ENCODE measurements around the gene EPHA1. TPM values are rescaled to one million over a fixed set of nuclear protein-coding genes. Genes with fewer than 3 reads are reported as not detected.

Gene EPHA1
- total RNA-seq, 2 donors from 2014 or later, result 0.71 TPM; not detected in 1

DNA sequence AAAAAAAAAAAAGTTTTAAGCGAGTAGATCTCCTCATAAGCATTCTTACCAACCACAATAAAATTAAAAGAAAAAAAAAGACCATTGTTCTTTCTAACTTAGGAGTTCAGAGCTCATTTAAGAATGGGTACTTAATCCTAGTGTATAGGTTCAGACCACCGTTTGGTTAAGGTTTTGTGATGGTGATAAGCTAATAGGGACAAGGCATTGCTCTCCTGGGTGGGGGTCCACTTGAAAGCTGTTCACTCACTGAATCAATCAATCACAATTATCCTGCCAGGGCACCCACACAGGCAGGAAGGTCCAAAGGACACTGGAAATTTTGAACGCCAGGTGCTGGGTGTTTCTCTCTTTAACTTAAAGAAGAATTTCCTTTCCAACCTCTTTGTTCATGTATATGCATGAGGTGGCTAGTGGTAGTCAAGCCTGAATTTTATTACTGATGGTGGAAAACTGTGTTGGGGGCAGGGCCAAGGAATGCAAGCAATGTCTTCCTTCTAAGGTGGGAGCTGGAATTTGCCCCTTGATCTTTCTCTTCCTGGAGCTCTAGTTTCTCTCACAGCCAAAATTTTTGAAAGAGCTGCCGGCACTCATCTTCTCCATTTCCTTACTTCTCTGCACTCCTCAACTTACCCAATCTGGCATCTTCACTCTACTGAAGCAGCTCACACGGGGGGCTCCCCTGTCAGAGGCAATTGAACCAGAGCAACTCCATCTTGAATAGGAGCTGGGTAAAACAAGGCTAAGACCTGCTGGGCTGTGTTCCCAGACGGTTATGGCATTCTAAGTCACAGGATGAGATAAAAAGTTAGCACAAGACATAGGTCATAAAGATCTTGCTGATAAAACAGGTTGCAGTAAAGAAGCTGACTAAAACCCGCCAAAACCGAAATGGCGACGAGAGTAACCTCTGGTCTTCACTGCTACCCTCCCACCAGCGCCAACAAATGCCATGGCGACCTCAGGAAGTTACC lies 38.7 kb downstream of the EPHA1 start:
- no peaks in the 10 kb centered on the region for H3K27me3 ChIP-seq
- peaks cover 0 to 7% of the 10 kb centered on the region in 2 donors for H3K4me1 ChIP-seq
- H3K9me3 ChIP-seq, result no peaks in the 10 kb centered on the region
- TF ChIP-seq, protein P1, sequence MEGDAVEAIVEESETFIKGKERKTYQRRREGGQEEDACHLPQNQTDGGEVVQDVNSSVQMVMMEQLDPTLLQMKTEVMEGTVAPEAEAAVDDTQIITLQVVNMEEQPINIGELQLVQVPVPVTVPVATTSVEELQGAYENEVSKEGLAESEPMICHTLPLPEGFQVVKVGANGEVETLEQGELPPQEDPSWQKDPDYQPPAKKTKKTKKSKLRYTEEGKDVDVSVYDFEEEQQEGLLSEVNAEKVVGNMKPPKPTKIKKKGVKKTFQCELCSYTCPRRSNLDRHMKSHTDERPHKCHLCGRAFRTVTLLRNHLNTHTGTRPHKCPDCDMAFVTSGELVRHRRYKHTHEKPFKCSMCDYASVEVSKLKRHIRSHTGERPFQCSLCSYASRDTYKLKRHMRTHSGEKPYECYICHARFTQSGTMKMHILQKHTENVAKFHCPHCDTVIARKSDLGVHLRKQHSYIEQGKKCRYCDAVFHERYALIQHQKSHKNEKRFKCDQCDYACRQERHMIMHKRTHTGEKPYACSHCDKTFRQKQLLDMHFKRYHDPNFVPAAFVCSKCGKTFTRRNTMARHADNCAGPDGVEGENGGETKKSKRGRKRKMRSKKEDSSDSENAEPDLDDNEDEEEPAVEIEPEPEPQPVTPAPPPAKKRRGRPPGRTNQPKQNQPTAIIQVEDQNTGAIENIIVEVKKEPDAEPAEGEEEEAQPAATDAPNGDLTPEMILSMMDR (IDR thresholded peaks at IDR 0.05), result no peak
- no peak overlapping the region for H3K27ac ChIP-seq
- no peak for DNase-seq (ENCODE audit: low spot score)
- H3K4me3 ChIP-seq, result no peak overlapping the region
- no peaks in the 10 kb centered on the region for H3K36me3 ChIP-seq

DNA sequence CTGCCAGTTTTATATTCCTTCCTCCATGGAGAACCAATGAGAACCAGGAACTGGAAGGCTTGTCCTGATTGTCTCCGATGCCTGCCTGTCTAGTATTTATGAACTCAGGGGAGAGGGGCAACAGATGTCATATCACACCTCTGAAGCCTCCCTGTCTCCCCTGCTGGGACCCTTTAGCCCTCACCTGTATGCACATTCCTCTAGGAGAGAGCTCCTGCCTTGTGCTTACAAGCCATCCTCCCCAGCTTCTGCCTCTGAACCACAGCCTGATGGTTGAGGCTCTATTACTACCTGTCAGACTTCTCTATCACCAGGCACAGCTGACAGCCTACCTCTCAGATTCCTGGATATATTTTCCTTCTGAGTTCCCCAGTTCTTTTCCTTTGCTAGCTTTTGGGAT lies 40.3 kb downstream of the EPHA1 start:
- H3K27me3 ChIP-seq, result peaks cover 0 to 2% of the 10 kb centered on the region in 2 donors
- H3K36me3 ChIP-seq, result no peaks in the 10 kb centered on the region
- DNase-seq (ENCODE audit: low spot score), result no peak
- H3K27ac ChIP-seq, result no peak overlapping the region
- TF ChIP-seq, protein P1 (IDR thresholded peaks at IDR 0.05), result no peak
- no peaks in the 10 kb centered on the region for H3K9me3 ChIP-seq
- H3K4me3 ChIP-seq, result no peak overlapping the region
- H3K4me1 ChIP-seq, result peaks cover 0 to 7% of the 10 kb centered on the region in 2 donors

DNA sequence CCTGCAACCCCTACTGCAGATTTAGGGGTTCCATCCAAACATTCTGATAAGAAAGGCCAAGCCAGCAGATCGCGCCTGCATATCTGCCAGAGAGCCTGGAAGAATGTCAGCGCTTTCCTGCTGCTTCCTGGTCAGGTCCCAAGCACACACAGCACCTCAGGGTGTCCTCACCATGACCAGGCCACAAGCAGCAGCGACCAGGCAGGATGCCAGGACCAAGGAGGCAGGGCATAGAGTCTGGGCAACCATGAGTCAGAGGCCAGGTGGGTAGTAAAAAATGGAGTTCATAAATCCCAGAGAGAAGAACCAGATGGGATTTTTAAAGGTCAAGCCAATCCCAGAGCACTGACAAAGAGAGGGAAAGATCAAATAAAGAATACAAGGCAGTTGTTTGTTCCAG lies 40.7 kb downstream of the EPHA1 start:
- H3K4me1 ChIP-seq, result peaks cover 0 to 7% of the 10 kb centered on the region in 2 donors
- H3K9me3 ChIP-seq, result no peaks in the 10 kb centered on the region
- H3K27me3 ChIP-seq, result peaks cover 0 to 6% of the 10 kb centered on the region in 2 donors
- DNase-seq (ENCODE audit: low spot score), result no peak
- TF ChIP-seq, protein P1 (IDR thresholded peaks at IDR 0.05), result no peak
- H3K4me3 ChIP-seq, result no peak overlapping the region
- no peak overlapping the region for H3K27ac ChIP-seq
- H3K36me3 ChIP-seq, result no peaks in the 10 kb centered on the region

DNA sequence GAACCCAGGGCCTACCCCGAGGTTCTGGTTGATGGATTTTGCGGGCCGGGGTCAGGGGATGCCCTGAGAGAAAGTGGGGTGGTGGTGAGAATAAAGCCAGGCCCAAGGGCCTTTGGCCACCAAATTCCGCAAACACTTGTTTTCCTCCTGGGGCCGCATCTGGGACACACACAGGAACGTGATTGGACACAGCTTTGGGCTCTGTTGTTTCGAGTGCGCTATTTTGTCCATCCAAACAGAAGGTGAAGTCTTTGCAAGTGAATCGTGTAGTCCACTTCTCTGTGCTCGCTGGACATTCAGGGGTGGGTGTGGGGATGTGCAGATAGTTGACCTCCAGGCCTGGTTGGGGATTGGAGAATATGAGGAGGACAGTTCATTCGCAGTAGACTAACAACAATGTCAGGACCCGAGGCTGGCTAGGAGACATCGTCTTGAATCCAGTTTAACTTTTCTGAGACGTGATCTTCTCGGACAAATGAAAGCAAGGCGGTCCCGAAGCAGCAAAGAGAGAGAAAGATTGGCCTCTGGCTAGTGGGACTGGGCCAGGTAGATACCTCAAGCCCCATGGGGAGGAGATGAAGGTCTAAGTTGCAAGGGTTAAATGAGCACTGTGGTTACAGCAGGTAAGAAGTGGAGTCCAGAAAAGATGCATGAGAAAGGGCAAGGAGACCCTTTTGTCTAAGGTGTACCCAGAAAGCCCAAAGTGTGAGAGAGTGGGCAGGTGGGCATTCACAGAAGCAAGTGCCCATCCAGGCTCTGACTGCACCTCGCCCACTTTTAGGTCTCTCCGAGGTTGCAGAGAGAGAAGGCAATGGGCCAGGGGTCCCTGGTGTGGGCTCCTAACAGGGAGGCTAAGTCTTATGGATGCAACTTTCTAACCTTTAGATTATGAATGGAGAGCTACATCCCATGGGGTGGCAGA lies 45.4 kb downstream of the EPHA1 start:
- peaks cover 10 to 14% of the 10 kb centered on the region in 2 donors for H3K27me3 ChIP-seq

More for the DNA sequence above, 45.4 kb downstream of the EPHA1 start:
- no peaks in the 10 kb centered on the region for H3K36me3 ChIP-seq
- H3K4me3 ChIP-seq, result peak overlapping the region in 1 of 2 donors; percentile 61
- H3K9me3 ChIP-seq, result no peaks in the 10 kb centered on the region
- TF ChIP-seq, protein P1 (IDR thresholded peaks at IDR 0.05), result no peak
- H3K4me1 ChIP-seq, result peaks cover 0 to 15% of the 10 kb centered on the region in 2 donors
- DNase-seq (ENCODE audit: low spot score), result no peak
- H3K27ac ChIP-seq, result no peak overlapping the region

Data from right atrium auricular region (tissue), 2 donors.